22Rv1 (cell line): ENCODE results near the gene GSX1.

ENCODE experiments used
- H3K27ac ChIP-seq: fragments of 450-650 bp; 2 replicates; pipeline ENCODE4 v1.5.1; 2017
- ZFX ChIP-seq: fragments of 450-650 bp; IDR thresholded peaks from 2 replicates; pipeline ENCODE4 v1.6.1; 2017; ENCODE audit warnings: antibody characterized with exemption, borderline replicate concordance
- TF ChIP-seq, protein P1 (sequence below): fragments of 450-650 bp; IDR thresholded peaks from 2 replicates; pipeline ENCODE4 v1.5.1; 2017; ENCODE audit warnings: mild to moderate bottlenecking

The GSX1 gene

DNA sequence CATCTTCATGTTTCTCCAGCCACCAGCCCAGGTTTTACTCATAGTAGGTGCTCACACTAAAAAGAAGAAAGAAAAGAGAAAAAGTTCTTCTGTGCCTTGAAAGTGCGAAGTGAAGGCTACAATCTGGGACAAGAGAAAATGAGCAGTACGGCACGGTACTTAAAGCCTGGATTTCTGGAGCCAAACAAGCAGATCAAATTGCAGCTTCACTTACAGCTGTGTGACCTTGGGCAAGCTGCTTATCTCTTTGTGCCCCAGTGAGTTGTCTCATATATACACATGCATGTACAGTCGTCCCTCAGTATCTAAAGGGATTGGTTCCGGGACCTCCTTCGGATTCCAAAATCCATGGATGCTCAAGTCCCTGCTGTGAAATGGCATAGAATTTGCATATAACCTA is 41.8 kb downstream of the GSX1 start:
- no peak for TF ChIP-seq ZFX
- TF ChIP-seq, protein P1, sequence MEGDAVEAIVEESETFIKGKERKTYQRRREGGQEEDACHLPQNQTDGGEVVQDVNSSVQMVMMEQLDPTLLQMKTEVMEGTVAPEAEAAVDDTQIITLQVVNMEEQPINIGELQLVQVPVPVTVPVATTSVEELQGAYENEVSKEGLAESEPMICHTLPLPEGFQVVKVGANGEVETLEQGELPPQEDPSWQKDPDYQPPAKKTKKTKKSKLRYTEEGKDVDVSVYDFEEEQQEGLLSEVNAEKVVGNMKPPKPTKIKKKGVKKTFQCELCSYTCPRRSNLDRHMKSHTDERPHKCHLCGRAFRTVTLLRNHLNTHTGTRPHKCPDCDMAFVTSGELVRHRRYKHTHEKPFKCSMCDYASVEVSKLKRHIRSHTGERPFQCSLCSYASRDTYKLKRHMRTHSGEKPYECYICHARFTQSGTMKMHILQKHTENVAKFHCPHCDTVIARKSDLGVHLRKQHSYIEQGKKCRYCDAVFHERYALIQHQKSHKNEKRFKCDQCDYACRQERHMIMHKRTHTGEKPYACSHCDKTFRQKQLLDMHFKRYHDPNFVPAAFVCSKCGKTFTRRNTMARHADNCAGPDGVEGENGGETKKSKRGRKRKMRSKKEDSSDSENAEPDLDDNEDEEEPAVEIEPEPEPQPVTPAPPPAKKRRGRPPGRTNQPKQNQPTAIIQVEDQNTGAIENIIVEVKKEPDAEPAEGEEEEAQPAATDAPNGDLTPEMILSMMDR, result no peak
- no peak overlapping the region for H3K27ac ChIP-seq

GRCh38 chr13:27835799-27836198 is 43.5 kb downstream of the GSX1 start:
- no peak for TF ChIP-seq ZFX
- TF ChIP-seq, protein P1, result no peak
- H3K27ac ChIP-seq, result no peak overlapping the region

DNA sequence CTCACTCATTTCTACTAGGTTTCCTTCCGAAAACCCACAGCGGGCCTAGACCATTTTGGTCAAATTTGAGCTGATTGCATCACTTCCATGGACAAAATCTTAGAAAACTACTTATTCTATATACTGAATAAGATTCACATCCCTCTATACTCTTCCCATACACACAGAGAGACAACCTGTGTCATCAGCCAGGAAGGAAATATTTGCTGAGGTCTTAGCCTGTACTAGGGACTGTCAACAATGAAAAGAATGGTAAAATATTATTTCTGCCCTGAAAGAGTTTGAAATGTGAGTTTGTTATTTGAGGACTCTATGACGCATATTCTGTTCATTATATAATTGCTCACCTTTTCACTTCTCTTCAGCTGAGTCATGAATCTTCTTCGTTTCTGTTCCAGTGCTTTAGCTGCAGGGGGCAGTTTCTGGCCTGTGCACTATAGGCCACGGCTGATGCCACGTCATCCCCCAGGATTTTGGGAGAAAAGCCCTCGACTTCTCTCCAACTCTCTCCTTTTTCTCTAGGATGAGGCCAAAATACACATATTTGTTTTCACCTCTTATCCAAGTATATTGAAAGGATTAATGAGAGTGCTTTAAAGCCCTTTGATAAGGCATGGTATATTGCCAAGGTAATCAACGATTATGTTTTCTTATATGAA is 47.7 kb downstream of the GSX1 start:
- TF ChIP-seq, protein P1, result no peak
- no peak for TF ChIP-seq ZFX
- no peak overlapping the region for H3K27ac ChIP-seq

DNA sequence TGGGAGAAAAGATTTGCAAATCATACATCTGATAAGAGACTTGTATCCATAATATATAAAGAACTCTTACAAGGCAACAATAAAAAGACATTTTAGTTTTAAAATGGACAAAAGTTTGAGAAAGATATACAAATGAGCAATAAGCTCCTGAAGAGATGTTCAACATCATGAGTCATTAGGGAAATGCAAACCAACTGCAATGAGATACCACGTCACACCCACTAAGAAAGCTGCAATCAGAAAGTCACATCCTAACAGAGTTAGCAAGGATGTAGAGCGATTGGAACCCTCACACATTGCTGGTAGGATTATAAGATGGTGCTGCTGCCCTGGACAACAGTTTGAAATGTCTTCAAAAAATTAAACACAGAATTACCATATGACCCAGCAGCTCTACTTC is 50.3 kb downstream of the GSX1 start:
- TF ChIP-seq, protein P1, result no peak
- no peak for TF ChIP-seq ZFX
- H3K27ac ChIP-seq, result no peak overlapping the region
